Skin epidermis (tissue), 12 donors: ENCODE measurements around the gene ANKRD17.

Source experiments
- H3K27ac ChIP-seq, 21 experiments: fragments of 200-600 bp; sonication (generic) in 11 of 21; one replicate each; pipeline ENCODE4 v1.5.0; 2020; ENCODE audit warnings: mild to moderate bottlenecking in 3 of 21, inconsistent platforms in 2 of 21, moderate library complexity in 2 of 21
- H3K4me3 ChIP-seq, 7 experiments: fragments of 200-600 bp; sonication (generic) in 2 of 7; one replicate each; pipeline ENCODE4 v1.5.0; 2020; ENCODE audit warnings: inconsistent platforms in 2 of 7, mild to moderate bottlenecking in 2 of 7, moderate library complexity in 1 of 7

The ANKRD17 gene

GRCh38 chr4:73068491-73069337 is 189.9 kb downstream of the ANKRD17 start:
- Histone ChIP-seq H3K4me3 (peak overlapping the region; percentile 55 to 93 (median 76)), H3K27ac (peak overlapping the region; percentile 75 to 97 (median 94))

- Histone ChIP-seq H3K27ac (peak overlapping the region in 20 of 21 experiments; percentile 87 to 97 (median 94)), H3K4me3 (peak overlapping the region; percentile 55 to 93 (median 76))
Measured at GRCh38 chr4:73067971-73068394, 190.6 kb downstream of the ANKRD17 start.

GRCh38 chr4:73066928-73067327 is 191.7 kb downstream of the ANKRD17 start:
- Histone ChIP-seq H3K27ac (no peak overlapping the region), H3K4me3 (no peak overlapping the region)

GRCh38 chr4:73066445-73066844 is 192.2 kb downstream of the ANKRD17 start:
- H3K4me3 ChIP-seq, result no peak overlapping the region

GRCh38 chr4:73064536-73064935 is 194.1 kb downstream of the ANKRD17 start:
- Histone ChIP-seq H3K4me3 (no peak overlapping the region), H3K27ac (no peak overlapping the region)

More at GRCh38 chr4:73066445-73066844, 192.2 kb downstream of the ANKRD17 start:
- H3K27ac ChIP-seq, result no peak overlapping the region

- Histone ChIP-seq H3K4me3 (no peak overlapping the region), H3K27ac (no peak overlapping the region)
Measured at GRCh38 chr4:73055241-73055897, 203.2 kb downstream of the ANKRD17 start.

GRCh38 chr4:73053974-73054480 is 204.6 kb downstream of the ANKRD17 start:
- H3K27ac ChIP-seq, result no peak overlapping the region
- no peak overlapping the region for H3K4me3 ChIP-seq

GRCh38 chr4:73053076-73053475 is 205.5 kb downstream of the ANKRD17 start:
- H3K27ac ChIP-seq, result no peak overlapping the region
- H3K4me3 ChIP-seq, result no peak overlapping the region

- Histone ChIP-seq H3K4me3 (no peak overlapping the region), H3K27ac (no peak overlapping the region)
Measured at GRCh38 chr4:73051625-73052024, 207.0 kb downstream of the ANKRD17 start.

- H3K27ac ChIP-seq, result no peak overlapping the region
- H3K4me3 ChIP-seq, result no peak overlapping the region
Measured at GRCh38 chr4:73045879-73046278, 212.7 kb downstream of the ANKRD17 start.

- H3K27ac ChIP-seq, result no peak overlapping the region
- H3K4me3 ChIP-seq, result no peak overlapping the region
Measured at GRCh38 chr4:73037057-73037456, 221.5 kb downstream of the ANKRD17 start.

GRCh38 chr4:73036123-73036522 is 222.5 kb downstream of the ANKRD17 start:
- H3K4me3 ChIP-seq, result no peak overlapping the region
- no peak overlapping the region for H3K27ac ChIP-seq

GRCh38 chr4:73034896-73035295 is 223.7 kb downstream of the ANKRD17 start:
- no peak overlapping the region for H3K27ac ChIP-seq

GRCh38 chr4:73028621-73029020 is 230.0 kb downstream of the ANKRD17 start:
- Histone ChIP-seq H3K27ac (no peak overlapping the region), H3K4me3 (no peak overlapping the region)

More at GRCh38 chr4:73034896-73035295, 223.7 kb downstream of the ANKRD17 start:
- H3K4me3 ChIP-seq, result no peak overlapping the region
